CD14-positive monocyte (primary cell): ENCODE measurements around the gene LGALS4. TPM values are rescaled to one million over a fixed set of nuclear protein-coding genes. Genes with fewer than 3 reads are reported as not detected.

Experiments
- DNase-seq, 3 donors: peaks; one replicate each; pipeline ENCODE4 v3.0.0-alpha.2; 2011 to 2022
- H2AFZ ChIP-seq: 2 replicates; pipeline ENCODE4 v1.6.0; 2012; ENCODE audit warnings: mild to moderate bottlenecking, low read depth, low read length, inconsistent platforms; ENCODE audit not compliant: insufficient read depth, poor library complexity, severe bottlenecking
- H3K27ac ChIP-seq, 2 donors: 1 replicate in 1 of 2; 2 replicates in 1 of 2; pipeline ENCODE4 v1.5.1; 2012 to 2013; ENCODE audit warnings: low read length in 2 of 2, control low read depth in 1 of 2, inconsistent platforms in 1 of 2, low read depth in 1 of 2, mild to moderate bottlenecking in 1 of 2
- H3K27me3 ChIP-seq, 2 donors: one replicate each; pipeline versions ENCODE4 v1.6.0 to v1.6.1; 2011 to 2013; ENCODE audit warnings: low read length in 2 of 2; ENCODE audit not compliant: control insufficient read depth in 2 of 2, insufficient read depth in 2 of 2
- H3K36me3 ChIP-seq, 2 donors: replicated peaks in 1 of 2; 1 replicate in 1 of 2; 2 replicates in 1 of 2; pipeline versions ENCODE4 v1.5.1 to v1.6.1; 2012 to 2013; ENCODE audit warnings: low read length in 2 of 2, control low read depth in 1 of 2, inconsistent platforms in 1 of 2, mild to moderate bottlenecking in 1 of 2; ENCODE audit not compliant: insufficient read depth in 2 of 2, control insufficient read depth in 1 of 2
- H3K4me1 ChIP-seq, 2 donors: 1 replicate in 1 of 2; 2 replicates in 1 of 2; pipeline versions ENCODE4 v1.5.1 to v1.6.1; 2012 to 2013; ENCODE audit warnings: low read length in 2 of 2, control low read depth in 1 of 2, inconsistent platforms in 1 of 2, mild to moderate bottlenecking in 1 of 2, moderate library complexity in 1 of 2; ENCODE audit not compliant: insufficient read depth in 2 of 2, control insufficient read depth in 1 of 2
- H3K4me2 ChIP-seq: replicated peaks from 2 replicates; pipeline ENCODE3; 2012; ENCODE audit warnings: low read length, moderate library complexity, mild to moderate bottlenecking; ENCODE audit not compliant: poor library complexity, severe bottlenecking; ENCODE audit errors: extremely low read depth
- H3K4me3 ChIP-seq, 3 experiments: fragments of 200-600 bp in 1 of 3; sonication (generic) in 1 of 3; replicated peaks in 1 of 3; 1 replicate in 2 of 3; 2 replicates in 1 of 3; pipeline ENCODE4 v1.5.1; 2011 to 2013; ENCODE audit warnings: low read length in 3 of 3, mild to moderate bottlenecking in 3 of 3, control low read depth in 2 of 3, low read depth in 2 of 3, inconsistent platforms in 1 of 3, moderate library complexity in 1 of 3
- H3K79me2 ChIP-seq: 2 replicates; pipeline ENCODE4 v1.6.0; 2012; ENCODE audit warnings: mild to moderate bottlenecking, control low read depth, inconsistent platforms, low read length, moderate library complexity; ENCODE audit not compliant: insufficient read depth
- H3K9ac ChIP-seq: 2 replicates; pipeline ENCODE4 v1.6.0; 2017; ENCODE audit warnings: low read length, mild to moderate bottlenecking; ENCODE audit not compliant: insufficient read depth, poor library complexity, severe bottlenecking
- H3K9me3 ChIP-seq, 2 donors: replicated peaks in 1 of 2; 1 replicate in 1 of 2; 2 replicates in 1 of 2; pipeline versions ENCODE4 v1.5.1 to v1.6.1; 2012 to 2013; ENCODE audit warnings: low read length in 2 of 2, control low read depth in 1 of 2; ENCODE audit not compliant: control insufficient read depth in 1 of 2, insufficient read depth in 1 of 2
- H4K20me1 ChIP-seq: 2 replicates; pipeline ENCODE4 v1.6.0; 2012; ENCODE audit warnings: mild to moderate bottlenecking, low read length, control low read depth, moderate library complexity; ENCODE audit not compliant: insufficient read depth
- H3K27ac Mint-ChIP-seq, 7 donors: one replicate each; pipeline ENCODE4 v1.8.0; 2020; ENCODE audit warnings: mild to moderate bottlenecking in 7 of 7, mixed read lengths in 7 of 7, moderate library complexity in 6 of 7, inconsistent platforms in 2 of 7
- H3K27me3 Mint-ChIP-seq, 3 donors: one replicate each; pipeline ENCODE4 v1.8.0; 2021 to 2022; ENCODE audit warnings: low read depth in 3 of 3, mild to moderate bottlenecking in 3 of 3, mixed read lengths in 3 of 3, moderate library complexity in 3 of 3, inconsistent platforms in 1 of 3
- H3K36me3 Mint-ChIP-seq, 2 donors: one replicate each; pipeline ENCODE4 v1.8.0; 2020; ENCODE audit warnings: mixed read lengths in 2 of 2, inconsistent platforms in 1 of 2, mild to moderate bottlenecking in 1 of 2
- H3K4me1 Mint-ChIP-seq: one replicate; pipeline ENCODE4 v1.8.0; 2020; ENCODE audit warnings: mild to moderate bottlenecking, mixed read lengths
- H3K4me3 Mint-ChIP-seq, 2 donors: one replicate each; pipeline ENCODE4 v1.8.0; 2020; ENCODE audit warnings: mild to moderate bottlenecking in 2 of 2, mixed read lengths in 2 of 2, moderate library complexity in 1 of 2
- H3K9me3 Mint-ChIP-seq, 7 donors: one replicate each; pipeline ENCODE4 v1.8.0; 2020 to 2022; ENCODE audit warnings: mixed read lengths in 7 of 7, mild to moderate bottlenecking in 6 of 7, moderate library complexity in 6 of 7, inconsistent platforms in 2 of 7
- WGBS: methylation state at CpG from one replicate; pipeline ENCODE4 v1.1.5; 2013; ENCODE audit warnings: missing lambda C conversion rate; ENCODE audit not compliant: insufficient coverage; 5-methylcytosine and 5-hydroxymethylcytosine counted together
- intact Hi-C, 2 donors: fragments of 100-400 bp; cut with micrococcal nuclease; formaldehyde crosslinking; loops; one replicate each; pipeline versions ENCODE4 v1.15.0 to v1.15.1; 2023
- polyA plus RNA-seq, 3 donors: library from polyadenylated mRNA; depleted of rRNA in 1 of 3; unstranded in 2 of 3; stranded (reverse) in 1 of 3; fragments of 300-500 nt in 2 of 3; fragments of >200 nt in 1 of 3; fragmentation: Illumina TruSeq in 2 of 3; gene quantifications; 1 replicate in 2 of 3; 2 replicates in 1 of 3; pipeline ENCODE4 v1.2.3, GENCODE V29; 2012 to 2021
- TF ChIP-seq, protein P1 (sequence below): fragments of 200-600 bp; IDR thresholded peaks from one replicate; pipeline ENCODE4 v1.8.0; 2022; ENCODE audit warnings: antibody characterized with exemption, mild to moderate bottlenecking

Gene LGALS4
- polyA plus RNA-seq, 3 donors: 1.7 TPM; not detected in 2

DNA sequence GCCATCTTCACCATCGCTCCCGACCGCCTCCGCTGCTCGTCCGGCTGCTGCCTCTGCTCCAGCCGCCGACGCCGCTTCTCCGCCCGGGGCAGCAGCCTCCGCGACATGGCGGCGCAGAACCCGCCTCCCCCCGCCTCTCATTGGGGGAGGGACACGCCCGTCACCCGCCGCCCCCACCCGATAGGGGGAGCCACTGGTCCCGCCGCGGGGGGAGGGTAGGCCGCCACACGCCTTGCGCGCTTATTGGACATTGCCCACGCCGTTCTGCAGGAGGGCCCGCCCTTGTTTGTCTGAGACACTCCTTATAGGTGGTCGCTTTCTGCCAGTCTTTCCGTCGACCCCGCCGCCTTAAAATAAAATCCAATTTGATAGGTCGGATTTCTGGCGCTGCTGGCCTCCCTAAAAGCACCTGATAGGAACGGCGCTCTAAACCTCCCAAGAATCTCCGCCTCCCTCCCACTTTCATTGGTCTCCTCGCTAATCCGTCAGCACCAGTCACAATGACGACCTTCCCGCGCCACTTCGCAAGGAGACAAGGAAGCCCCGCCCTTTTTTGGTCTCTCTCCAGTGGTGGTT lies 37.2 kb upstream of the LGALS4 start, which contains the start of gene HNRNPL:
Gene HNRNPL, minus strand, starts transcription at position 127 of the 576 bp plus-strand sequence. Its CDS starts 20 bp downstream, at position 107.
- peak within 1 kb of the TSS; percentile 88 to 94 for H3K4me3 Mint-ChIP-seq
- peak within 1 kb of the TSS; percentile 80 to 90 (median 86) for H3K4me3 ChIP-seq
- peaks cover 29% of the 10 kb centered on the region for H3K4me1 Mint-ChIP-seq
- H3K9me3 Mint-ChIP-seq: no peaks in the 10 kb centered on the region
- no peaks in the 10 kb centered on the region for H3K9me3 ChIP-seq
- intact Hi-C loops: loop anchor here (1.0 to 5.0 kb wide), 4 partner anchors 17 to 49 kb away; partner anchors contain the start of genes NFKBIB (in 2 of the 2), SIRT2 (in 2 of the 2) and ECH1 (in 1 of the 2)
- peak within 1 kb of the TSS; percentile 99 for H3K9ac ChIP-seq
- H2AFZ ChIP-seq: peak within 1 kb of the TSS; percentile 52
- peaks cover 53% of the 10 kb centered on the region for H3K79me2 ChIP-seq
- TF ChIP-seq, protein P1, sequence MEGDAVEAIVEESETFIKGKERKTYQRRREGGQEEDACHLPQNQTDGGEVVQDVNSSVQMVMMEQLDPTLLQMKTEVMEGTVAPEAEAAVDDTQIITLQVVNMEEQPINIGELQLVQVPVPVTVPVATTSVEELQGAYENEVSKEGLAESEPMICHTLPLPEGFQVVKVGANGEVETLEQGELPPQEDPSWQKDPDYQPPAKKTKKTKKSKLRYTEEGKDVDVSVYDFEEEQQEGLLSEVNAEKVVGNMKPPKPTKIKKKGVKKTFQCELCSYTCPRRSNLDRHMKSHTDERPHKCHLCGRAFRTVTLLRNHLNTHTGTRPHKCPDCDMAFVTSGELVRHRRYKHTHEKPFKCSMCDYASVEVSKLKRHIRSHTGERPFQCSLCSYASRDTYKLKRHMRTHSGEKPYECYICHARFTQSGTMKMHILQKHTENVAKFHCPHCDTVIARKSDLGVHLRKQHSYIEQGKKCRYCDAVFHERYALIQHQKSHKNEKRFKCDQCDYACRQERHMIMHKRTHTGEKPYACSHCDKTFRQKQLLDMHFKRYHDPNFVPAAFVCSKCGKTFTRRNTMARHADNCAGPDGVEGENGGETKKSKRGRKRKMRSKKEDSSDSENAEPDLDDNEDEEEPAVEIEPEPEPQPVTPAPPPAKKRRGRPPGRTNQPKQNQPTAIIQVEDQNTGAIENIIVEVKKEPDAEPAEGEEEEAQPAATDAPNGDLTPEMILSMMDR: peak; percentile 23
- peak within 1 kb of the TSS; percentile 98 to 99 for H3K27ac ChIP-seq
- H3K36me3 ChIP-seq: peaks cover 29 to 36% of the 10 kb centered on the region in 2 donors
- H3K4me2 ChIP-seq: peak within 1 kb of the TSS; percentile 98
- peaks cover 31 to 39% of the 10 kb centered on the region in 2 donors for H3K36me3 Mint-ChIP-seq
- peaks cover 43% of the 10 kb centered on the region for H4K20me1 ChIP-seq
- no peaks in the 10 kb centered on the region for H3K27me3 ChIP-seq
- DNase-seq: peak; percentile 100
- peaks cover 0 to 5% (median 1%) of the 10 kb centered on the region in 3 donors for H3K27me3 Mint-ChIP-seq
- peaks cover 32 to 42% of the 10 kb centered on the region in 2 donors for H3K4me1 ChIP-seq
- H3K27ac Mint-ChIP-seq: peak within 1 kb of the TSS; percentile 98 to 99 (median 99)
- under 1% methylated on average over 46 of the region's 50 CpGs for WGBS

DNA sequence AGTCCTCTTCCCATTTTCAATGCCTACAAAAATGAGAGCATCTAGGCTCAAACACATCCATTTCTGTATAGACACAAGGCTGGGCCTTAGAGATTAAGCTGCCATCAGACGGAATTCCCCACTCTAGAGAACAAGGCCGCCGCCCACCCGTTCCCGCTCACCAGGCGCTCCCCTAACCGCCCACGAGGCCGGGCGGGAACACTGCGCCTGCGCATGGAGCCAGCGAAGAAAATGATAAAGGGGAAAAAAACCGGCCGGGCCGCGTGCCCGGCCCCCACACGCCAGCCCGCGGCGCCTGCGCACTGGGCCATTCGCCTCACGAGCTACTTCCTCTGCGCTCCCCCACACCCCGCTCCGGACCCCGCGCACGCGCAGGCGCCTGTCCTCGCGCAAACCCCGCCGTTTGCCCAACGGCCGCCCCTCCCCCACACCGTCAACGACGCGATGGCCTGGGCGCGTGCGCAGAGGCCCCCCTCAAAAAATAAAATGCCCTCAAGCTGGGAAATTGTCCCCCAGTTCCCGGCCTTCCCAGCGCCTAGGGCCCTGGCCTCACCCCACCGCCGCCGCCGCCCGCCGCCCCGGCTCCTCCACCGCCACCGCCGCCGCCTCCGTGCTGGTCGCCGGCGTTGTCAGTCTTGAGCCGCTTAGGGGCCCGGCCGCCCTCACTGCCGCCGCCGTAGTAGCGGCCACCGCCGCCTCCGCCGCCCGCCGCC lies 36.6 kb upstream of the LGALS4 start:
- H3K4me3 Mint-ChIP-seq: peak overlapping the region; percentile 88 to 93
- intact Hi-C loops: loop anchor here in 1 of 2 donors (2.0 kb wide), 1 partner anchor 17 kb away; no protein-coding TSS in a partner anchor
- H3K4me3 ChIP-seq: peak overlapping the region; percentile 37 to 75 (median 41)
- peaks cover 60% of the 10 kb centered on the region for H3K79me2 ChIP-seq
- peak overlapping the region; percentile 99 for H3K9ac ChIP-seq
- peak overlapping the region; percentile 85 to 99 for H3K27ac ChIP-seq
- peak overlapping the region; percentile 86 for H3K4me2 ChIP-seq
- H3K4me1 Mint-ChIP-seq: peaks cover 29% of the 10 kb centered on the region
- under 1% methylated on average over 76 of the region's 76 CpGs for WGBS
- H3K27ac Mint-ChIP-seq: peak overlapping the region; percentile 98 to 99 (median 99)
- peak; percentile 94 to 97 (median 96) for DNase-seq
- peaks cover 35 to 43% of the 10 kb centered on the region in 2 donors for H3K36me3 ChIP-seq
- peaks cover 32 to 42% of the 10 kb centered on the region in 2 donors for H3K4me1 ChIP-seq
- H2AFZ ChIP-seq: no peak overlapping the region
- H3K9me3 Mint-ChIP-seq: no peaks in the 10 kb centered on the region
- TF ChIP-seq, protein P1: no peak
- no peaks in the 10 kb centered on the region for H3K9me3 ChIP-seq
- H3K27me3 ChIP-seq: no peaks in the 10 kb centered on the region
- peaks cover 0 to 4% (median 1%) of the 10 kb centered on the region in 3 donors for H3K27me3 Mint-ChIP-seq
- peaks cover 49% of the 10 kb centered on the region for H4K20me1 ChIP-seq
- H3K36me3 Mint-ChIP-seq: peaks cover 37 to 45% of the 10 kb centered on the region in 2 donors
